Osteoblast (primary cell): ENCODE results near the gene FBXO24. TPM values are rescaled to one million over a fixed set of nuclear protein-coding genes. Genes with fewer than 3 reads are reported as not detected.
A peak's percentile ranks its signal among the peaks of the same experiment; 100 is the strongest.

Source experiments
- DNase-seq: peaks from one replicate; pipeline ENCODE4 v3.0.0; 2011; ENCODE audit warnings: low spot score, mixed read lengths; ENCODE audit not compliant: insufficient read length; ENCODE audit errors: missing footprints
- H2AFZ ChIP-seq: 2 replicates; pipeline ENCODE4 v1.6.0; 2011; ENCODE audit warnings: mild to moderate bottlenecking, low read length
- H3K27ac ChIP-seq: 2 replicates; pipeline ENCODE4 v1.5.1; 2011; ENCODE audit warnings: mild to moderate bottlenecking, low read depth, low read length, moderate library complexity
- H3K27me3 ChIP-seq: 2 replicates; pipeline ENCODE4 v1.6.0; 2012; ENCODE audit warnings: mild to moderate bottlenecking, control low read depth, inconsistent platforms, low read length, moderate library complexity; ENCODE audit not compliant: insufficient read depth
- H3K36me3 ChIP-seq: 2 replicates; pipeline ENCODE4 v1.5.1; 2011; ENCODE audit warnings: mild to moderate bottlenecking, low read length, control low read depth, moderate library complexity; ENCODE audit not compliant: insufficient read depth
- H3K4me1 ChIP-seq: 2 replicates; pipeline ENCODE4 v1.5.1; 2011; ENCODE audit warnings: mild to moderate bottlenecking, low read length, control low read depth, moderate library complexity; ENCODE audit not compliant: insufficient read depth
- H3K4me2 ChIP-seq: 2 replicates; pipeline ENCODE4 v1.6.0; 2011; ENCODE audit warnings: mild to moderate bottlenecking, low read length; ENCODE audit not compliant: insufficient read depth
- H3K4me3 ChIP-seq: fragments of 200-600 bp; sonication (generic); 3 replicates; pipeline ENCODE4 v1.5.1; 2012; ENCODE audit warnings: mild to moderate bottlenecking, low read length, inconsistent platforms; ENCODE audit not compliant: insufficient read depth
- H3K79me2 ChIP-seq: 2 replicates; pipeline ENCODE4 v1.6.0; 2012; ENCODE audit warnings: mild to moderate bottlenecking, low read length, control low read depth, inconsistent platforms; ENCODE audit not compliant: insufficient read depth
- H3K9me3 ChIP-seq: 2 replicates; pipeline ENCODE4 v1.5.1; 2011; ENCODE audit warnings: low read depth, low read length, control low read depth
- H4K20me1 ChIP-seq: 2 replicates; pipeline ENCODE4 v1.6.0; 2012; ENCODE audit warnings: mild to moderate bottlenecking, low read length, control low read depth; ENCODE audit not compliant: insufficient read depth
- total RNA-seq: library from RNA; depleted of rRNA; stranded (reverse); fragments of >200 nt; gene quantifications from 2 replicates; pipeline ENCODE4 v1.2.3, GENCODE V29; 2012
- TF ChIP-seq, protein P1 (sequence below): IDR thresholded peaks from 2 replicates; pipeline ENCODE4 v1.5.1; 2011; ENCODE audit warnings: mild to moderate bottlenecking, low read depth, low read length, moderate library complexity; ENCODE audit errors: extremely low read depth

Gene FBXO24
- total RNA-seq, 1 donor, result 0.36 TPM

DNA sequence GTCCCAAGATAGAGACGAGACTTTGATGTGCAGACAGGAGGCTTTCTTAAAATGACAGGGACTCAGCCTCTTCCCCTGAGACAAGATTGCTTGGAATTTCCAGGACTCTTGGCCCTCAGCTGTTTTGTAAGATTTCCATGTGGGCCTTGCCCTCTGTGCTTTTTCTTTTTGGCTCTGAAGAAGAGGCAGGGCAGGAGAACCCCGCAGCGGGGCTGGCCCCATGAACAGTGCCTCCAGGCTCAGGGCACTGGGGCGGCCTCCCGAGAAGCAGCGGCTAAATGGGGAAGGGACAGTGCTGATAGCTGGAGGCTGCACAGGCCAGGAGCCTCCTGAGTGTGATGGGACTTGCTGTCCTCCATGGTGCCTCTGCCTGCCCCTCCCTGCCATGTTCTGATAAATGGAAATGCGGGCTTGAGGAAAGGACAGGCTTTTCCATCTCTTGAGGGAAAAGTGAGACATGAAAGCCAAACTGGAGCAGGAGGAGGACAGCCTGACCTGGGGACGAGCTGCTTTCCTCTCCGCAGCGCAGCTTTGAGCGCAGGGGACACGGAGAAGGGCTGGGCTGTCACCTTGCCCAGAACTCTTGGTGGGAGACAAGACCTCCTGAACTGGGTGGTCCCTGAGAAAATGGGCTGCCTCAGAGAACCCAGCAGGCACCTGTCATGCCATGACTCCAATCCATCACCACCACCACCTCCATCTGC is 24.5 kb upstream of the FBXO24 start:
- Histone ChIP-seq H3K36me3 (peaks cover 3% of the 10 kb centered on the region), H4K20me1 (no peaks in the 10 kb centered on the region), H3K9me3 (no peaks in the 10 kb centered on the region), H3K4me1 (peaks cover 6% of the 10 kb centered on the region), H3K27ac (no peak overlapping the region), H3K27me3 (no peaks in the 10 kb centered on the region), H3K79me2 (no peaks in the 10 kb centered on the region), H3K4me2 (no peak overlapping the region), H2AFZ (no peak overlapping the region), H3K4me3 (no peak overlapping the region)
- peak; percentile 14 for DNase-seq
- TF ChIP-seq, protein P1, sequence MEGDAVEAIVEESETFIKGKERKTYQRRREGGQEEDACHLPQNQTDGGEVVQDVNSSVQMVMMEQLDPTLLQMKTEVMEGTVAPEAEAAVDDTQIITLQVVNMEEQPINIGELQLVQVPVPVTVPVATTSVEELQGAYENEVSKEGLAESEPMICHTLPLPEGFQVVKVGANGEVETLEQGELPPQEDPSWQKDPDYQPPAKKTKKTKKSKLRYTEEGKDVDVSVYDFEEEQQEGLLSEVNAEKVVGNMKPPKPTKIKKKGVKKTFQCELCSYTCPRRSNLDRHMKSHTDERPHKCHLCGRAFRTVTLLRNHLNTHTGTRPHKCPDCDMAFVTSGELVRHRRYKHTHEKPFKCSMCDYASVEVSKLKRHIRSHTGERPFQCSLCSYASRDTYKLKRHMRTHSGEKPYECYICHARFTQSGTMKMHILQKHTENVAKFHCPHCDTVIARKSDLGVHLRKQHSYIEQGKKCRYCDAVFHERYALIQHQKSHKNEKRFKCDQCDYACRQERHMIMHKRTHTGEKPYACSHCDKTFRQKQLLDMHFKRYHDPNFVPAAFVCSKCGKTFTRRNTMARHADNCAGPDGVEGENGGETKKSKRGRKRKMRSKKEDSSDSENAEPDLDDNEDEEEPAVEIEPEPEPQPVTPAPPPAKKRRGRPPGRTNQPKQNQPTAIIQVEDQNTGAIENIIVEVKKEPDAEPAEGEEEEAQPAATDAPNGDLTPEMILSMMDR, result no peak

DNA sequence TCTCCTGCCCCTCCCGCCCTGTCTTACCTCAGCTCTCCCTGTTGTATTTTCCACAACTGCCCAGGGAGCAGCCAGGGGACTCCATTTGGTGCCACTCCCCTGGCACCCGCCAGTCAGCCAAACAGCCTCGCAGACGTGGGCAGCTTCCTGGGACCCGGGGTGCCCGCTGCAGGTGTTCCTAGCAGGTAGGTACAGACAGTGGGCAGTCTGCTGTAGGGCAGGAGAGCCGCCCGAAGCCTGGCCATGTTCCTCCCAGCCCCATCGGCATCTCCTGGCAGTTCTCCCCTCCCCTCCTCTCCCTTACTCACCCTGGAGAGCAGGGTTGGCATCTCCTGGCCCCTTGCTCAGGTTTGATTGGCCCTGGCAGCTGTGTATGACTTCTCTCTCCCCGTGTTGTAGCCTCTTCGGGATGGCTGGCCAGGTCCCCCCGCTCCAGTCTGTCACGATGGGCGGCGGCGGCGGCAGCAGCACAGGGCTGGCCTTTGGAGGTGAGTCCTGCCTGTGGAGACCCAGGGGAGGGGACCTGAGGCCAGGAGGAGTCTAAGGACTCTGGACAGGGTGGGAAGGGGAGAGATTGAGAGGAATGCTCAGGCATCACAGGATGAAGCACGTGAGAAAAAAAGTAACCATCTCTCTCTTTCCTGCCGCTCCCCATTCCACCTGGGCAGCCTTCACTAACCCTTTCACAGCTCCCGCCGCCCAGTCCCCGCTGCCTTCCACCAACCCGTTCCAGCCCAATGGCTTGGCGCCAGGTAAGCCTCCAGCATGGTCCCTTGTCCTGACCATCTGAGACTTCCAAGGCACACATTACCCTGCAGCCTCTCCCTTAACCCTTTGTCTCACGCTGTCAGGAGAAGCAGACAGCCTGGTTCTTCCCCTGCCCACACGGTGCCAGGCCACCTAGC is 23.7 kb upstream of the FBXO24 start:
- H3K4me3 ChIP-seq, result no peak overlapping the region
- H3K4me2 ChIP-seq, result no peak overlapping the region
- peak; percentile 69 for DNase-seq
- no peaks in the 10 kb centered on the region for H4K20me1 ChIP-seq
- H2AFZ ChIP-seq, result no peak overlapping the region
- no peaks in the 10 kb centered on the region for H3K27me3 ChIP-seq
- H3K9me3 ChIP-seq, result no peaks in the 10 kb centered on the region
- H3K4me1 ChIP-seq, result no peaks in the 10 kb centered on the region
- no peaks in the 10 kb centered on the region for H3K79me2 ChIP-seq
- TF ChIP-seq, protein P1, result no peak
- H3K27ac ChIP-seq, result no peak overlapping the region
- peaks cover 3% of the 10 kb centered on the region for H3K36me3 ChIP-seq

DNA sequence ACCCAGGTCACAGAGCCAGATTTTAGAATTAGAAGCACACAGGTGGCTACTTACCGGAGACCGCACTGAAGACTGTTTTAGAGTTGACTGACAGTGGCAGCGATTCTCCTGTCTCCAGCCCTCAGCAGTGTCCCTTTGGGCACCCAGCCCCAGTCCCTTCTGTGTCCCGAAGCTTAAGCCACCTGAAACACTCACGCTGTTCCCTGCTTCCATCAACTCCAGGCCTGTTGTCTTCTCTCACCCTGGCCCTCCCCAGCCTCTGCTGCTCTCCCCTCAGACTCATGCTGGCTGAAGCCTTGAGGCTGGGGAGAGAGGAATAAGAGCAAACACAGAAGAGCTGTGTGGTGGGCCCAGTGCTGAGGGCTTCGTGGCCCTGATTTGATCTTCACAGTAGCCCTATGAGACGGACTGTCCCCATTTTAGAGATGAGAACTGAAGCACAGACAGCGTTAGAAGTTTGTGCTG is 23.0 kb upstream of the FBXO24 start:
- Histone ChIP-seq H4K20me1 (no peaks in the 10 kb centered on the region), H3K9me3 (no peaks in the 10 kb centered on the region), H3K4me1 (no peaks in the 10 kb centered on the region), H3K4me3 (no peak overlapping the region), H3K79me2 (no peaks in the 10 kb centered on the region), H3K4me2 (no peak overlapping the region), H3K27ac (no peak overlapping the region), H3K27me3 (no peaks in the 10 kb centered on the region), H3K36me3 (peaks cover 3% of the 10 kb centered on the region), H2AFZ (no peak overlapping the region)
- TF ChIP-seq, protein P1, result no peak
- peak; percentile 74 for DNase-seq
